Right lobe of liver (tissue), 6 donors: ENCODE measurements around the gene C3orf22. TPM values are rescaled to one million over a fixed set of nuclear protein-coding genes. Genes with fewer than 3 reads are reported as not detected.

Experiments
- ATAC-seq, 4 donors: fragments of 200-7000 bp; cut with Tn5 transposase; one replicate each; pipeline ENCODE4 v1.9.1; 2020; ENCODE audit warnings: mild to moderate bottlenecking in 4 of 4, moderate library complexity in 4 of 4
- DNase-seq, 3 donors: peaks; one replicate each; pipeline ENCODE4 v3.0.0-alpha.2; 2020
- H3K27ac ChIP-seq, 3 donors: fragments of 200-600 bp; one replicate each; pipeline ENCODE4 v1.8.0; 2022
- H3K27me3 ChIP-seq, 2 donors: fragments of 200-600 bp; one replicate each; pipeline ENCODE4 v1.8.0; 2022
- H3K36me3 ChIP-seq, 4 donors: fragments of 200-600 bp; sonication (generic) in 1 of 4; one replicate each; pipeline versions ENCODE4 v1.5.1 to v1.8.0; 2017 to 2022; ENCODE audit warnings: control low read depth in 1 of 4
- H3K4me1 ChIP-seq, 4 donors: fragments of 200-600 bp; sonication (generic) in 1 of 4; one replicate each; pipeline versions ENCODE4 v1.5.1 to v1.8.0; 2017 to 2022; ENCODE audit warnings: control low read depth in 1 of 4
- H3K4me3 ChIP-seq, 3 donors: fragments of 200-600 bp; one replicate each; pipeline ENCODE4 v1.8.0; 2022
- H3K9me3 ChIP-seq, 4 donors: fragments of 200-600 bp; sonication (generic) in 1 of 4; one replicate each; pipeline versions ENCODE4 v1.5.1 to v1.8.0; 2017 to 2022; ENCODE audit warnings: control low read depth in 1 of 4
- POLR2A ChIP-seq: fragments of 450-650 bp; IDR thresholded peaks from one replicate; pipeline ENCODE4 v1.6.1; 2017; ENCODE audit warnings: antibody characterized with exemption, mild to moderate bottlenecking
- WGBS: methylation state at CpG from one replicate; pipeline ENCODE4 v1.1.6; 2018; ENCODE audit warnings: low coverage, low lambda C conversion rate; ENCODE audit not compliant: insufficient coverage; ENCODE audit errors: missing lambda C conversion rate; 5-methylcytosine and 5-hydroxymethylcytosine counted together
- intact Hi-C, 2 donors: fragments of 100-400 bp; cut with DNase I; formaldehyde crosslinking; loops; one replicate each; pipeline versions ENCODE4 v1.11.2 to v1.14.1; 2022
- total RNA-seq, 6 experiments: library from RNA; depleted of rRNA in 2 of 6; stranded (reverse); fragments of >200 nt in 2 of 6; fragmentation: NEBNext Ultra II Directional in 3 of 6; extraction: Animal tissue kit (Norgen Biotek cat#: 25700) in 3 of 6; gene quantifications; one replicate each; pipeline versions ENCODE4 v1.1.0 to v1.2.4, GENCODE V29; 2016 to 2023
- TF ChIP-seq, protein P1 (sequence below), 4 donors: fragments of 200-600 bp in 3 of 4; fragments of 450-650 bp in 1 of 4; IDR thresholded peaks; one replicate each; pipeline versions ENCODE4 v1.5.1 to v1.8.0; 2016 to 2022; ENCODE audit warnings: antibody characterized with exemption in 4 of 4, mild to moderate bottlenecking in 2 of 4
- donor health status: DM: no; HTN: yes; CAD: no.
- donor health status: DM: no; HTN: no; CAD: no.
- donor health status: DM: no; HTN: no; CAD: no.
- donor health status: DM: no; HTN: yes; CAD: no.
- donor health status: DM: no; HTN: yes; CAD: no.

Gene C3orf22
- total RNA-seq, 6 experiments from 2014 or later: not detected

- TF ChIP-seq POLR2A: no peak
- TF ChIP-seq, protein P1, sequence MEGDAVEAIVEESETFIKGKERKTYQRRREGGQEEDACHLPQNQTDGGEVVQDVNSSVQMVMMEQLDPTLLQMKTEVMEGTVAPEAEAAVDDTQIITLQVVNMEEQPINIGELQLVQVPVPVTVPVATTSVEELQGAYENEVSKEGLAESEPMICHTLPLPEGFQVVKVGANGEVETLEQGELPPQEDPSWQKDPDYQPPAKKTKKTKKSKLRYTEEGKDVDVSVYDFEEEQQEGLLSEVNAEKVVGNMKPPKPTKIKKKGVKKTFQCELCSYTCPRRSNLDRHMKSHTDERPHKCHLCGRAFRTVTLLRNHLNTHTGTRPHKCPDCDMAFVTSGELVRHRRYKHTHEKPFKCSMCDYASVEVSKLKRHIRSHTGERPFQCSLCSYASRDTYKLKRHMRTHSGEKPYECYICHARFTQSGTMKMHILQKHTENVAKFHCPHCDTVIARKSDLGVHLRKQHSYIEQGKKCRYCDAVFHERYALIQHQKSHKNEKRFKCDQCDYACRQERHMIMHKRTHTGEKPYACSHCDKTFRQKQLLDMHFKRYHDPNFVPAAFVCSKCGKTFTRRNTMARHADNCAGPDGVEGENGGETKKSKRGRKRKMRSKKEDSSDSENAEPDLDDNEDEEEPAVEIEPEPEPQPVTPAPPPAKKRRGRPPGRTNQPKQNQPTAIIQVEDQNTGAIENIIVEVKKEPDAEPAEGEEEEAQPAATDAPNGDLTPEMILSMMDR (IDR thresholded peaks at IDR 0.05): no peak
- 88% methylated on average over 3 of the region's 7 CpGs for WGBS
- no peaks in the 10 kb centered on the region for H3K9me3 ChIP-seq
- no peaks in the 10 kb centered on the region for H3K27me3 ChIP-seq
- ATAC-seq (peak in 1 of 4 donors; percentile 41), DNase-seq (no peak)
- H3K4me1 ChIP-seq: no peaks in the 10 kb centered on the region
- H3K27ac ChIP-seq: no peak overlapping the region
- no peaks in the 10 kb centered on the region for H3K36me3 ChIP-seq
- no peak overlapping the region for H3K4me3 ChIP-seq
- intact Hi-C loops: no loop called here
Measured at GRCh38 chr3:126578702-126579101, 20.0 kb upstream of the C3orf22 start.

- Histone ChIP-seq H3K27ac (no peak overlapping the region), H3K4me1 (no peaks in the 10 kb centered on the region), H3K27me3 (no peaks in the 10 kb centered on the region), H3K36me3 (no peaks in the 10 kb centered on the region), H3K4me3 (no peak overlapping the region), H3K9me3 (no peaks in the 10 kb centered on the region)
- ATAC-seq (no peak), DNase-seq (no peak)
- intact Hi-C loops: no loop called here
- TF ChIP-seq POLR2A: no peak
- TF ChIP-seq, protein P1 (IDR thresholded peaks at IDR 0.05): no peak
- 77% methylated on average over 2 of the region's 2 CpGs for WGBS
Measured at GRCh38 chr3:126577261-126577660, 18.5 kb upstream of the C3orf22 start.

DNA sequence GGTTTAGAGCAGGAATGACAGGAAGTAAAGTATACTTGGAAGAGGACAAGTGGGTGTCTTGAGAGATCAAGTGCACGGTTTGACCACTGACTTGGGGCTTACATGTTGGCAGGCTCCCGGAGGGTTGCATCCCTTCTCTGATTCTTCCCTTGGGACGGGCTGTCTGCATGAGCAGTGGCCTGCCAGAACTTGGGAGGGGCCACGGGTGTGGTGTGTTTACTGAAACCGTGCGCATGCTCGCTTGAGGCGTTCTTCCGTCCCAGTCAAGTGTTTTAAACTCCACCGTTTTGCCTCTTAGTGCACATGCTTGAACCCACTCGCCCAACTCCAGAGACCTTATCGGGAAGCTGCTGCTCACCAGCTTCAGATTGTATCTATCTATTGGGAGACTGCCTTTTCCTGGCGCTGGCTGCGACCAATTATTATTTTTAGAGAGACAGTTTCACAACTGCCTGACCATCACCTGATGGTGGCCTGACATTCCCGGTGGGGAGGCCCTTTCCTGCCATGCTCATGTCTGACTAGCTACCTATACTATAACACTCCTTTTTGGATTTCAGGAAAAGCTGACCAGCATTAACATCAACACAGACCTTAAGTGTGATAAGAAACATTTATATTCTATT lies 14.9 kb upstream of the C3orf22 start:
- ATAC-seq: no peak
- intact Hi-C loops: no loop called here
- H3K27me3 ChIP-seq: no peaks in the 10 kb centered on the region
- H3K4me3 ChIP-seq: no peak overlapping the region
- no peak for DNase-seq
- H3K9me3 ChIP-seq: no peaks in the 10 kb centered on the region
- no peak overlapping the region for H3K27ac ChIP-seq
- no peaks in the 10 kb centered on the region for H3K36me3 ChIP-seq
- 96% methylated on average over 12 of the region's 15 CpGs for WGBS
- no peaks in the 10 kb centered on the region for H3K4me1 ChIP-seq
- no peak for TF ChIP-seq POLR2A
- TF ChIP-seq, protein P1 (IDR thresholded peaks at IDR 0.05): no peak

DNA sequence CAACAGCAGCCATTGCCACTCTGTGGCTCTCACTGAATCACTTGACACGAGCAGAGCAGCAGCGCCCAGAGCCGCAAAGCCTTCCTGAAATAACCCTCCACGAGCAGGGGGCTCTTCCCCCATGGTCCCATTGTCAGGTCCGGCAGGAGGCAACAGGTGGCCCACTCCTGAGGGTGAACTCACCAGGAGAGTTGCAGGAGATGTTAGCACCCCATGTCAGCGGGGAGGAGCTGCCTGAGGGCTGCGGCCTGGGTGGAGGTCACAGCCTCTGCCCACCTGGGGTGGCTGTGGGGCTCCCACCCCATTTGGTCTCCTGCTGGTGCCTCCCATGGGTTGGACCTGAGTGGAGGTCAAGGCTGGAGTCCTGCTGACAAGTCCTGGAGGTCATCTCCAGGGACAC lies 12.3 kb upstream of the C3orf22 start:
- ATAC-seq (no peak), DNase-seq (no peak)
- Histone ChIP-seq H3K4me1 (no peaks in the 10 kb centered on the region), H3K27me3 (no peaks in the 10 kb centered on the region), H3K27ac (no peak overlapping the region), H3K4me3 (no peak overlapping the region), H3K9me3 (no peaks in the 10 kb centered on the region), H3K36me3 (no peaks in the 10 kb centered on the region)
- no peak for TF ChIP-seq POLR2A
- TF ChIP-seq, protein P1 (IDR thresholded peaks at IDR 0.05): no peak
- WGBS: 93% methylated on average over 3 of the region's 7 CpGs
- intact Hi-C loops: no loop called here
